WTC11 (cell line): ENCODE measurements around the gene IMMP1L.

Experiments used
- CREB1 ChIP-seq: sonication (generic); formaldehyde crosslinking; IDR thresholded peaks from 2 replicates; pipeline ENCODE4 v1.8.0; 2023; ENCODE audit warnings: mild to moderate bottlenecking, missing genetic modification reagents
- EMX1 ChIP-seq: fragments of 250-450 bp; sonication (Bioruptor Pico); IDR thresholded peaks from 2 replicates; pipeline ENCODE4 v1.8.0; 2021; ENCODE audit warnings: mild to moderate bottlenecking
- ETV6 ChIP-seq: sonication (generic); formaldehyde crosslinking; IDR thresholded peaks from 2 replicates; pipeline ENCODE4 v1.8.1; 2022; ENCODE audit warnings: mild to moderate bottlenecking, missing genetic modification reagents
- FOXJ3 ChIP-seq: sonication (generic); formaldehyde crosslinking; IDR thresholded peaks from 2 replicates; pipeline ENCODE4 v1.9.0; 2021; ENCODE audit warnings: missing genetic modification reagents, mild to moderate bottlenecking, borderline replicate concordance
- NFE2L1 ChIP-seq: sonication (generic); formaldehyde crosslinking; IDR thresholded peaks from 2 replicates; pipeline ENCODE4 v1.8.1; 2023; ENCODE audit warnings: missing genetic modification reagents
- PRRX2 ChIP-seq: fragments of 250-450 bp; sonication (Bioruptor Pico); IDR thresholded peaks from 2 replicates; pipeline ENCODE4 v1.8.0; 2021; ENCODE audit warnings: mild to moderate bottlenecking
- SP1 ChIP-seq: sonication (generic); formaldehyde crosslinking; conservative IDR thresholded peaks from 2 replicates; pipeline ENCODE4 v1.8.1; 2022; ENCODE audit warnings: missing genetic modification reagents
- ZNF121 ChIP-seq: sonication (generic); formaldehyde crosslinking; IDR thresholded peaks from 2 replicates; pipeline ENCODE4 v1.8.0; 2023; ENCODE audit warnings: missing genetic modification reagents
- ZNF416 ChIP-seq: fragments of 250-450 bp; sonication (Bioruptor Pico); IDR thresholded peaks from 2 replicates; pipeline ENCODE4 v1.9.0; 2021; ENCODE audit warnings: mild to moderate bottlenecking, inconsistent platforms
- TF ChIP-seq, protein P1 (sequence below): fragments of 200-600 bp; IDR thresholded peaks from 2 replicates; pipeline ENCODE4 v1.8.0; 2022; ENCODE audit warnings: antibody characterized with exemption
- TF ChIP-seq, protein P2 (sequence below): sonication (generic); formaldehyde crosslinking; IDR thresholded peaks from 2 replicates; pipeline ENCODE4 v1.8.1; 2022; ENCODE audit warnings: mild to moderate bottlenecking, missing genetic modification reagents, moderate library complexity, borderline replicate concordance
- TF ChIP-seq, protein P3 (sequence below): sonication (generic); formaldehyde crosslinking; IDR thresholded peaks from 2 replicates; pipeline ENCODE4 v1.8.0; 2022; ENCODE audit warnings: mild to moderate bottlenecking, missing genetic modification reagents
- TF ChIP-seq, protein P4 (sequence below): fragments of 250-450 bp; sonication (Bioruptor Pico); conservative IDR thresholded peaks from 2 replicates; pipeline ENCODE4 v1.9.0; 2021; ENCODE audit warnings: mild to moderate bottlenecking
- TF ChIP-seq, protein P5 (sequence below): sonication (generic); formaldehyde crosslinking; IDR thresholded peaks from 2 replicates; pipeline ENCODE4 v1.8.1; 2023; ENCODE audit warnings: mild to moderate bottlenecking, missing genetic modification reagents, moderate library complexity

DNA sequence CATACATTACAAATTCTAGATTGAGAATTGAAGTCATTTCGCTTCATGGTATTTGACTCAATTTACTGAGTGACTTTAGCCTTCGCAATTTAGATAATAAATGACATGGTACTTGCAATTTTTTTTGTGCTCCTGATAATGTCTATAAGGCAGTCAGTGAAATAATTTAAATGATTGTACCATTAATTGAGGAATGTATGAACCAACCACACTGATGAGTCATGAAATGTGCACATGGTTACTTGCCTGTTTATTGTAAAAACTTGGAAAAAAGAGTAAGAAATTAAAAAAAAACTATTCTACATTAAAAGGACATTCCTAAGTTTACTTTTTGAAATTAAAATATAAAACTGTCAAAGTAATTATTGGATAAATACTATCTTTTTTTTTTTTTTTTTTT, 96.5 kb downstream of the IMMP1L start:
- TF ChIP-seq FOXJ3 (CRISPR knock-in tag) (no peak), SP1 (CRISPR knock-in tag) (no peak), ZNF121 (CRISPR knock-in tag) (no peak), NFE2L1 (CRISPR knock-in tag) (no peak), EMX1 (no peak), CREB1 (no peak), PRRX2 (CRISPR knock-in tag) (no peak), ZNF416 (CRISPR knock-in tag) (no peak), ETV6 (CRISPR knock-in tag) (no peak)
- TF ChIP-seq, protein P1, sequence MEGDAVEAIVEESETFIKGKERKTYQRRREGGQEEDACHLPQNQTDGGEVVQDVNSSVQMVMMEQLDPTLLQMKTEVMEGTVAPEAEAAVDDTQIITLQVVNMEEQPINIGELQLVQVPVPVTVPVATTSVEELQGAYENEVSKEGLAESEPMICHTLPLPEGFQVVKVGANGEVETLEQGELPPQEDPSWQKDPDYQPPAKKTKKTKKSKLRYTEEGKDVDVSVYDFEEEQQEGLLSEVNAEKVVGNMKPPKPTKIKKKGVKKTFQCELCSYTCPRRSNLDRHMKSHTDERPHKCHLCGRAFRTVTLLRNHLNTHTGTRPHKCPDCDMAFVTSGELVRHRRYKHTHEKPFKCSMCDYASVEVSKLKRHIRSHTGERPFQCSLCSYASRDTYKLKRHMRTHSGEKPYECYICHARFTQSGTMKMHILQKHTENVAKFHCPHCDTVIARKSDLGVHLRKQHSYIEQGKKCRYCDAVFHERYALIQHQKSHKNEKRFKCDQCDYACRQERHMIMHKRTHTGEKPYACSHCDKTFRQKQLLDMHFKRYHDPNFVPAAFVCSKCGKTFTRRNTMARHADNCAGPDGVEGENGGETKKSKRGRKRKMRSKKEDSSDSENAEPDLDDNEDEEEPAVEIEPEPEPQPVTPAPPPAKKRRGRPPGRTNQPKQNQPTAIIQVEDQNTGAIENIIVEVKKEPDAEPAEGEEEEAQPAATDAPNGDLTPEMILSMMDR, result no peak
- TF ChIP-seq, protein P2, sequence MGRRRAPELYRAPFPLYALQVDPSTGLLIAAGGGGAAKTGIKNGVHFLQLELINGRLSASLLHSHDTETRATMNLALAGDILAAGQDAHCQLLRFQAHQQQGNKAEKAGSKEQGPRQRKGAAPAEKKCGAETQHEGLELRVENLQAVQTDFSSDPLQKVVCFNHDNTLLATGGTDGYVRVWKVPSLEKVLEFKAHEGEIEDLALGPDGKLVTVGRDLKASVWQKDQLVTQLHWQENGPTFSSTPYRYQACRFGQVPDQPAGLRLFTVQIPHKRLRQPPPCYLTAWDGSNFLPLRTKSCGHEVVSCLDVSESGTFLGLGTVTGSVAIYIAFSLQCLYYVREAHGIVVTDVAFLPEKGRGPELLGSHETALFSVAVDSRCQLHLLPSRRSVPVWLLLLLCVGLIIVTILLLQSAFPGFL (CRISPR knock-in tag), result no peak
- TF ChIP-seq, protein P3, sequence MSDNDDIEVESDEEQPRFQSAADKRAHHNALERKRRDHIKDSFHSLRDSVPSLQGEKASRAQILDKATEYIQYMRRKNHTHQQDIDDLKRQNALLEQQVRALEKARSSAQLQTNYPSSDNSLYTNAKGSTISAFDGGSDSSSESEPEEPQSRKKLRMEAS, result no peak
- TF ChIP-seq, protein P4, sequence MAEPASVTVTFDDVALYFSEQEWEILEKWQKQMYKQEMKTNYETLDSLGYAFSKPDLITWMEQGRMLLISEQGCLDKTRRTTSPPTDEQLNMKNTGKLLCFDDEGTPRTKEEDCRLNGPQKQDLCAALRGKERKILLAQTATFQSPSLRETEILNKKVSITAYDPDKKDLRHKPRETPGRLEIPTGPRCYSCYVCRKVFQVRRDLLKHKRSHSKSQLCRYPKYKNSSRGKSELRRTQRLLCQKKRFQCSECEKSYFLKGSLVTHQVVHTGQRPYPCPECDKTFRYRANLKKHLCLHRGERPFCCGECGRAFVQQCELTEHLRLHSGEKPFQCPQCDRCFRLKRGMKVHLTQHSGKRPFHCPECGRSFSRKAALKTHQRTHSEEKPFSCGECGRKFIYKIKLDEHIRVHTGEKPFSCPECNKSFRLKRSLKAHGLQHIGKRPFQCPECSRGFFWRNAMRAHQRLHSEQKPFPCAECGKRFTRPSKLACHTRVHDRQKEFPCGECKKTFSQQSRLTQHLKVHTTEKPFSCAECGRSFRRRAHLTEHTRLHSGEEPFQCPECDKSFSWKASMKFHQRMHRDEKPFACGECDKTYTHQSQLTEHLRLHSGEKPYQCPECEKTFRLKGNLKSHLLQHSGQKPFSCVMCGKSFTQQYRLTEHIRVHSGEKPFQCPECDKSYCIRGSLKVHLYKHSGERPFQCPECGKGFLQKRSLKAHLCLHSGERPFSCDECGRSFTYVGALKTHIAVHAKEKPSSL, result no peak
- TF ChIP-seq, protein P5, sequence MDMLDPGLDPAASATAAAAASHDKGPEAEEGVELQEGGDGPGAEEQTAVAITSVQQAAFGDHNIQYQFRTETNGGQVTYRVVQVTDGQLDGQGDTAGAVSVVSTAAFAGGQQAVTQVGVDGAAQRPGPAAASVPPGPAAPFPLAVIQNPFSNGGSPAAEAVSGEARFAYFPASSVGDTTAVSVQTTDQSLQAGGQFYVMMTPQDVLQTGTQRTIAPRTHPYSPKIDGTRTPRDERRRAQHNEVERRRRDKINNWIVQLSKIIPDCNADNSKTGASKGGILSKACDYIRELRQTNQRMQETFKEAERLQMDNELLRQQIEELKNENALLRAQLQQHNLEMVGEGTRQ (CRISPR knock-in tag), result no peak
